RWPE1 (cell line): ENCODE data around the gene AGXT.
A peak's percentile ranks its signal among the peaks of the same experiment; 100 is the strongest.

Experiments used
- CTCF ChIA-PET: fragments of 350-600 bp; sonication (Branson Sonifier 250); formaldehyde crosslinking; extraction: SDS; loops from one replicate; lab custom pipeline; 2021; lab: Yijun Ruan, JAX
- POLR2A ChIA-PET: fragments of 400-600 bp; formaldehyde crosslinking; extraction: SDS; loops from one replicate; lab custom pipeline; 2020; ENCODE audit warnings: antibody characterized with exemption; ENCODE audit not compliant: low non-redundant PET; lab: Yijun Ruan, JAX
- DNase-seq: peaks from one replicate; pipeline ENCODE4 v3.0.0; 2012; ENCODE audit warnings: low spot score
- H3K27ac ChIP-seq: fragments of 450-650 bp; 2 replicates; pipeline ENCODE4 v1.5.1; 2017
- CTCF ChIP-seq: fragments of 450-650 bp; conservative IDR thresholded peaks from 2 replicates; pipeline ENCODE4 v1.5.1; 2017; ENCODE audit warnings: low read depth, mild to moderate bottlenecking

The AGXT gene

GRCh38 chr2:240921311-240921994 is 52.8 kb downstream of the AGXT start:
- TF ChIP-seq CTCF: no peak
- peak overlapping the region; percentile 95 for H3K27ac ChIP-seq
- peak; percentile 78 for DNase-seq
- POLR2A ChIA-PET: no interaction called here
- CTCF ChIA-PET: interaction anchor here (0.6 kb wide), 1 partner anchor 14 kb away, joined by 3 read pairs; no protein-coding TSS in a partner anchor

- TF ChIP-seq CTCF: no peak
- CTCF ChIA-PET: no interaction called here
- POLR2A ChIA-PET: no interaction called here
- DNase-seq: no peak
- peak overlapping the region; percentile 95 for H3K27ac ChIP-seq
Measured at GRCh38 chr2:240921995-240922244, 53.3 kb downstream of the AGXT start.

- no peak for DNase-seq
- ChIA-PET CTCF (interaction anchor here (0.7 kb wide), 1 partner anchor 23 kb away, joined by 3 read pairs; no protein-coding TSS in a partner anchor), POLR2A (no interaction called here)
- no peak for TF ChIP-seq CTCF
- H3K27ac ChIP-seq: peak overlapping the region; percentile 95
Measured at GRCh38 chr2:240922245-240922981, 53.8 kb downstream of the AGXT start.

GRCh38 chr2:240922982-240923537 is 54.4 kb downstream of the AGXT start:
- TF ChIP-seq CTCF: no peak
- ChIA-PET CTCF (interaction anchor here (0.7 kb wide), 1 partner anchor 24 kb away, joined by 3 read pairs; no protein-coding TSS in a partner anchor), POLR2A (no interaction called here)
- H3K27ac ChIP-seq: peak overlapping the region; percentile 95
- DNase-seq: no peak

- H3K27ac ChIP-seq: no peak overlapping the region
- TF ChIP-seq CTCF: no peak
- ChIA-PET CTCF (interaction anchor here (1.2 kb wide), 1 partner anchor 11 kb away, joined by 5 read pairs; no protein-coding TSS in a partner anchor), POLR2A (no interaction called here)
- no peak for DNase-seq
Measured at GRCh38 chr2:240925191-240925567, 56.6 kb downstream of the AGXT start.
